ENCODE data around the gene SLC24A3. TPM values are rescaled to one million over a fixed set of nuclear protein-coding genes. Genes with fewer than 3 reads are reported as not detected.

The SLC24A3 gene
- total and polyA plus RNA-seq, 2 experiments from 2014 or later = 0.81 to 2.5 TPM

DNA sequence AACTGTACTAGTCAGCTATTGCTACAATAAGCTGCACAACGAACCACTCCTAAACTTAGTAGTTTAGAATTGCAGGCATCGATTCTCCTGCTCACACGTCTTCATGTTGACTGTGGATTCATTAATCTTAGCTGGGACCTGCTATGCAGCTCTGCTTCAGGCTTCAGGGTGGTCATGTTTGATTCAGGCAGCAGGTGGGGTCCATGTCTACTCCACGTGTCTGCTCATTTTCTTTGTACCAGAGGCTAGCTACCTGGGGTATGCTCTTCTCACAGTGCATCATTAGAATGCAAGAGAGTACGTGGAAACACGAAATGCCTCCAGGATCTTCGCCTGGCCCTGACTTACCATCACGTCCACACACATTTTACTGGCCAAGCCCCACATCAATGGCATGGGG is 481.1 kb downstream of the SLC24A3 start:
- H3K27ac Mint-ChIP-seq = no peak overlapping the region
- H3K9me3 Mint-ChIP-seq = no peaks in the 10 kb centered on the region; the same call in 2 of the 3 replicates
- no peak for ATAC-seq
- no peak for TF ChIP-seq NANOG (IDR thresholded peaks at IDR 0.05; ENCODE audit: borderline replicate concordance)
- no peak for TF ChIP-seq ZNF331 (CRISPR knock-in tag; IDR thresholded peaks at IDR 0.05; ENCODE audit: low read depth)
- TF ChIP-seq ZNF114 (CRISPR knock-in tag; IDR thresholded peaks at IDR 0.05) = no peak
- TF ChIP-seq, protein P1, sequence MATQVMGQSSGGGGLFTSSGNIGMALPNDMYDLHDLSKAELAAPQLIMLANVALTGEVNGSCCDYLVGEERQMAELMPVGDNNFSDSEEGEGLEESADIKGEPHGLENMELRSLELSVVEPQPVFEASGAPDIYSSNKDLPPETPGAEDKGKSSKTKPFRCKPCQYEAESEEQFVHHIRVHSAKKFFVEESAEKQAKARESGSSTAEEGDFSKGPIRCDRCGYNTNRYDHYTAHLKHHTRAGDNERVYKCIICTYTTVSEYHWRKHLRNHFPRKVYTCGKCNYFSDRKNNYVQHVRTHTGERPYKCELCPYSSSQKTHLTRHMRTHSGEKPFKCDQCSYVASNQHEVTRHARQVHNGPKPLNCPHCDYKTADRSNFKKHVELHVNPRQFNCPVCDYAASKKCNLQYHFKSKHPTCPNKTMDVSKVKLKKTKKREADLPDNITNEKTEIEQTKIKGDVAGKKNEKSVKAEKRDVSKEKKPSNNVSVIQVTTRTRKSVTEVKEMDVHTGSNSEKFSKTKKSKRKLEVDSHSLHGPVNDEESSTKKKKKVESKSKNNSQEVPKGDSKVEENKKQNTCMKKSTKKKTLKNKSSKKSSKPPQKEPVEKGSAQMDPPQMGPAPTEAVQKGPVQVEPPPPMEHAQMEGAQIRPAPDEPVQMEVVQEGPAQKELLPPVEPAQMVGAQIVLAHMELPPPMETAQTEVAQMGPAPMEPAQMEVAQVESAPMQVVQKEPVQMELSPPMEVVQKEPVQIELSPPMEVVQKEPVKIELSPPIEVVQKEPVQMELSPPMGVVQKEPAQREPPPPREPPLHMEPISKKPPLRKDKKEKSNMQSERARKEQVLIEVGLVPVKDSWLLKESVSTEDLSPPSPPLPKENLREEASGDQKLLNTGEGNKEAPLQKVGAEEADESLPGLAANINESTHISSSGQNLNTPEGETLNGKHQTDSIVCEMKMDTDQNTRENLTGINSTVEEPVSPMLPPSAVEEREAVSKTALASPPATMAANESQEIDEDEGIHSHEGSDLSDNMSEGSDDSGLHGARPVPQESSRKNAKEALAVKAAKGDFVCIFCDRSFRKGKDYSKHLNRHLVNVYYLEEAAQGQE (IDR thresholded peaks at IDR 0.05; ENCODE audit: unreplicated experiment) = no peak
- TF ChIP-seq CREB1 (CRISPR knock-in tag; IDR thresholded peaks at IDR 0.05; ENCODE audit: low read depth) = no peak
- TF ChIP-seq, protein P2, sequence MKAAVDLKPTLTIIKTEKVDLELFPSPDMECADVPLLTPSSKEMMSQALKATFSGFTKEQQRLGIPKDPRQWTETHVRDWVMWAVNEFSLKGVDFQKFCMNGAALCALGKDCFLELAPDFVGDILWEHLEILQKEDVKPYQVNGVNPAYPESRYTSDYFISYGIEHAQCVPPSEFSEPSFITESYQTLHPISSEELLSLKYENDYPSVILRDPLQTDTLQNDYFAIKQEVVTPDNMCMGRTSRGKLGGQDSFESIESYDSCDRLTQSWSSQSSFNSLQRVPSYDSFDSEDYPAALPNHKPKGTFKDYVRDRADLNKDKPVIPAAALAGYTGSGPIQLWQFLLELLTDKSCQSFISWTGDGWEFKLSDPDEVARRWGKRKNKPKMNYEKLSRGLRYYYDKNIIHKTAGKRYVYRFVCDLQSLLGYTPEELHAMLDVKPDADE (IDR thresholded peaks at IDR 0.05) = no peak
- TF ChIP-seq EZH2phosphoT487 (IDR thresholded peaks at IDR 0.05; ENCODE audit: unreplicated experiment) = no peak
- no peak for TF ChIP-seq STAT1 (IDR thresholded peaks at IDR 0.05; ENCODE audit: unreplicated experiment)
- TF ChIP-seq POLR2AphosphoS5 (IDR thresholded peaks at IDR 0.05; ENCODE audit: low read depth) = no peak
- TF ChIP-seq EZH2 (IDR thresholded peaks at IDR 0.05; ENCODE audit: low read depth, unreplicated experiment) = no peak
- TF ChIP-seq, protein P3, sequence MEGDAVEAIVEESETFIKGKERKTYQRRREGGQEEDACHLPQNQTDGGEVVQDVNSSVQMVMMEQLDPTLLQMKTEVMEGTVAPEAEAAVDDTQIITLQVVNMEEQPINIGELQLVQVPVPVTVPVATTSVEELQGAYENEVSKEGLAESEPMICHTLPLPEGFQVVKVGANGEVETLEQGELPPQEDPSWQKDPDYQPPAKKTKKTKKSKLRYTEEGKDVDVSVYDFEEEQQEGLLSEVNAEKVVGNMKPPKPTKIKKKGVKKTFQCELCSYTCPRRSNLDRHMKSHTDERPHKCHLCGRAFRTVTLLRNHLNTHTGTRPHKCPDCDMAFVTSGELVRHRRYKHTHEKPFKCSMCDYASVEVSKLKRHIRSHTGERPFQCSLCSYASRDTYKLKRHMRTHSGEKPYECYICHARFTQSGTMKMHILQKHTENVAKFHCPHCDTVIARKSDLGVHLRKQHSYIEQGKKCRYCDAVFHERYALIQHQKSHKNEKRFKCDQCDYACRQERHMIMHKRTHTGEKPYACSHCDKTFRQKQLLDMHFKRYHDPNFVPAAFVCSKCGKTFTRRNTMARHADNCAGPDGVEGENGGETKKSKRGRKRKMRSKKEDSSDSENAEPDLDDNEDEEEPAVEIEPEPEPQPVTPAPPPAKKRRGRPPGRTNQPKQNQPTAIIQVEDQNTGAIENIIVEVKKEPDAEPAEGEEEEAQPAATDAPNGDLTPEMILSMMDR (conservative IDR thresholded peaks at IDR 0.05; ENCODE audit: low read depth in 2 of 2) = no peak
- no peak for TF ChIP-seq JUNB (IDR thresholded peaks at IDR 0.05; ENCODE audit: unreplicated experiment)
- H3K9me2 ChIP-seq (ENCODE audit: insufficient read depth) = no peaks in the 10 kb centered on the region
- no peaks in the 10 kb centered on the region for H3K36me3 ChIP-seq (ENCODE audit: insufficient read depth)
- H3K4me1 ChIP-seq (ENCODE audit: insufficient read depth) = no peaks in the 10 kb centered on the region
- no peak overlapping the region for H3K4me3 Mint-ChIP-seq
- peak overlapping the region; percentile 99 for H2AFZ ChIP-seq
- H3K79me2 ChIP-seq (replicated peaks; ENCODE audit: insufficient read depth) = no peaks in the 10 kb centered on the region
- H3K27me3 Mint-ChIP-seq (ENCODE audit: insufficient read depth, low read depth, poor library complexity) = peaks cover 2% of the 10 kb centered on the region
- no peaks in the 10 kb centered on the region for H3K27me3 ChIP-seq (ENCODE audit: insufficient read depth)
- no peak overlapping the region for H3K4me3 ChIP-seq
- H3K4me2 ChIP-seq = no peak overlapping the region
- no peak overlapping the region for H3K27ac ChIP-seq (ENCODE audit: low read depth)
- peaks cover 6% of the 10 kb centered on the region; the same call in 2 of the 3 replicates for H3K4me1 Mint-ChIP-seq
- no peak for DNase-seq (ENCODE audit: low spot score)
- no peaks in the 10 kb centered on the region for H3F3A ChIP-seq (replicated peaks; ENCODE audit: low read depth)
- no peaks in the 10 kb centered on the region; the same call in 1 of the 2 replicates for H4K20me1 ChIP-seq (replicated peaks; ENCODE audit: insufficient read depth)
- no peaks in the 10 kb centered on the region for H3K36me3 Mint-ChIP-seq (ENCODE audit: low read depth)
